ENCODE measurements around the gene ARHGAP9.

GRCh38 chr12:57454566-57455373 is 24.9 kb downstream of the ARHGAP9 start, which contains the start of gene INHBE:
- TF ChIP-seq, protein P1, sequence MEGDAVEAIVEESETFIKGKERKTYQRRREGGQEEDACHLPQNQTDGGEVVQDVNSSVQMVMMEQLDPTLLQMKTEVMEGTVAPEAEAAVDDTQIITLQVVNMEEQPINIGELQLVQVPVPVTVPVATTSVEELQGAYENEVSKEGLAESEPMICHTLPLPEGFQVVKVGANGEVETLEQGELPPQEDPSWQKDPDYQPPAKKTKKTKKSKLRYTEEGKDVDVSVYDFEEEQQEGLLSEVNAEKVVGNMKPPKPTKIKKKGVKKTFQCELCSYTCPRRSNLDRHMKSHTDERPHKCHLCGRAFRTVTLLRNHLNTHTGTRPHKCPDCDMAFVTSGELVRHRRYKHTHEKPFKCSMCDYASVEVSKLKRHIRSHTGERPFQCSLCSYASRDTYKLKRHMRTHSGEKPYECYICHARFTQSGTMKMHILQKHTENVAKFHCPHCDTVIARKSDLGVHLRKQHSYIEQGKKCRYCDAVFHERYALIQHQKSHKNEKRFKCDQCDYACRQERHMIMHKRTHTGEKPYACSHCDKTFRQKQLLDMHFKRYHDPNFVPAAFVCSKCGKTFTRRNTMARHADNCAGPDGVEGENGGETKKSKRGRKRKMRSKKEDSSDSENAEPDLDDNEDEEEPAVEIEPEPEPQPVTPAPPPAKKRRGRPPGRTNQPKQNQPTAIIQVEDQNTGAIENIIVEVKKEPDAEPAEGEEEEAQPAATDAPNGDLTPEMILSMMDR (conservative IDR thresholded peaks at IDR 0.05; ENCODE audit: low read depth, low read length) = no peak
- TF ChIP-seq EZH2 (IDR thresholded peaks at IDR 0.05; ENCODE audit: borderline replicate concordance, low read depth, low read length, poor library complexity, severe bottlenecking) = no peak

All from A673 (cell line).